WTC11 (cell line): Measurements from ENCODE around the gene LBHD1. TPM values are rescaled to one million over a fixed set of nuclear protein-coding genes. Genes with fewer than 3 reads are reported as not detected.
A peak's percentile ranks its signal among the peaks of the same experiment; 100 is the strongest.
"Not testable (repeated sequence)": the region's sequence is repeated elsewhere in the genome, so short reads cannot be mapped to it uniquely, and the experiment has no call there.

ENCODE experiments used
- ATAC-seq: fragments of 200-7000 bp; cut with Tn5 transposase; 2 replicates; pipeline ENCODE4 v1.10.0; 2021; ENCODE audit warnings: mild to moderate bottlenecking, moderate library complexity
- CTCF ChIA-PET: fragments of 300-600 bp; sonication (Branson Sonifier 250); formaldehyde crosslinking; loops from one replicate; lab custom pipeline; 2021; ENCODE audit warnings: antibody characterized with exemption; lab: Charles Lee
- POLR2A ChIA-PET: fragments of 350-600 bp; sonication (Branson Sonifier 250); formaldehyde crosslinking; loops from one replicate; lab custom pipeline; 2021; ENCODE audit warnings: antibody characterized with exemption; lab: Charles Lee
- DNase-seq: peaks from one replicate; pipeline ENCODE4 v3.0.0; 2021; ENCODE audit warnings: low spot score
- H3K27ac Mint-ChIP-seq: 2 replicates; pipeline ENCODE4 v1.8.0; 2021; ENCODE audit warnings: mixed read lengths
- H3K27me3 Mint-ChIP-seq: 2 replicates; pipeline ENCODE4 v1.8.0; 2021; ENCODE audit warnings: low read depth, mild to moderate bottlenecking, moderate library complexity, mixed read lengths
- H3K36me3 Mint-ChIP-seq: 2 replicates; pipeline ENCODE4 v1.8.0; 2021; ENCODE audit warnings: mixed read lengths
- H3K4me1 Mint-ChIP-seq: 2 replicates; pipeline ENCODE4 v1.8.0; 2022; ENCODE audit warnings: mixed read lengths
- H3K4me3 Mint-ChIP-seq: 2 replicates; pipeline ENCODE4 v1.8.0; 2021; ENCODE audit warnings: mild to moderate bottlenecking, moderate library complexity, mixed read lengths
- H3K9me3 Mint-ChIP-seq: 2 replicates; pipeline ENCODE4 v1.8.0; 2021; ENCODE audit warnings: mixed read lengths
- ARID4B ChIP-seq: sonication (generic); formaldehyde crosslinking; IDR thresholded peaks from 2 replicates; pipeline ENCODE4 v1.8.0; 2023; ENCODE audit warnings: missing genetic modification reagents, mild to moderate bottlenecking, borderline replicate concordance
- ATF6 ChIP-seq: sonication (generic); formaldehyde crosslinking; IDR thresholded peaks from 2 replicates; pipeline ENCODE4 v1.8.1; 2023; ENCODE audit warnings: mild to moderate bottlenecking, missing genetic modification reagents
- JAZF1 ChIP-seq: fragments of 250-450 bp; sonication (Bioruptor Pico); IDR thresholded peaks from 2 replicates; pipeline ENCODE4 v1.9.0; 2021; ENCODE audit warnings: moderate library complexity, mild to moderate bottlenecking, inconsistent platforms
- PREB ChIP-seq: sonication (generic); formaldehyde crosslinking; IDR thresholded peaks from 2 replicates; pipeline ENCODE4 v1.8.1; 2022; ENCODE audit warnings: mild to moderate bottlenecking, missing genetic modification reagents, moderate library complexity, borderline replicate concordance
- STAT6 ChIP-seq: sonication (generic); formaldehyde crosslinking; conservative IDR thresholded peaks from 2 replicates; pipeline ENCODE4 v1.8.1; 2023; ENCODE audit warnings: mild to moderate bottlenecking, low read depth, missing genetic modification reagents, moderate library complexity
- TCF7 ChIP-seq: sonication (generic); formaldehyde crosslinking; IDR thresholded peaks from 2 replicates; pipeline ENCODE4 v1.8.0; 2022; ENCODE audit warnings: mild to moderate bottlenecking, low read depth, missing genetic modification reagents, moderate library complexity
- ZBTB43 ChIP-seq: sonication (generic); formaldehyde crosslinking; IDR thresholded peaks from 2 replicates; pipeline ENCODE4 v1.8.1; 2023; ENCODE audit warnings: mild to moderate bottlenecking, missing genetic modification reagents
- ZNF121 ChIP-seq: sonication (generic); formaldehyde crosslinking; IDR thresholded peaks from 2 replicates; pipeline ENCODE4 v1.8.0; 2023; ENCODE audit warnings: missing genetic modification reagents
- ZNF232 ChIP-seq: sonication (generic); formaldehyde crosslinking; IDR thresholded peaks from 2 replicates; pipeline ENCODE4 v1.8.0; 2022; ENCODE audit warnings: mild to moderate bottlenecking, missing genetic modification reagents
- ZNF671 ChIP-seq: fragments of 250-450 bp; sonication (Bioruptor Pico); IDR thresholded peaks from 2 replicates; pipeline ENCODE4 v1.8.0; 2021; ENCODE audit warnings: mild to moderate bottlenecking
- total RNA-seq: library from RNA; stranded (reverse); gene quantifications from 3 replicates; pipeline ENCODE4 v1.2.3, GENCODE V29; 2021

LBHD1 gene
- total RNA-seq, 1 experiment from 2014 or later = 4.2 TPM

- H3K4me3 Mint-ChIP-seq = no peak overlapping the region
- ATAC-seq (no peak), DNase-seq (no peak)
- TF ChIP-seq ATF6 (CRISPR knock-in tag) (no peak), ZNF232 (no peak), TCF7 (CRISPR knock-in tag) (no peak), JAZF1 (CRISPR knock-in tag) (no peak), ZNF671 (CRISPR knock-in tag) (no peak)
- POLR2A ChIA-PET = interaction anchor here (0.6 to 2.5 kb wide), 4 partner anchors 8 to 43 kb away, joined by 3 to 13 read pairs (median 4); partner anchors contain the start of genes C11orf98, CSKMT and UQCC3
- H3K36me3 Mint-ChIP-seq = no peaks in the 10 kb centered on the region
- CTCF ChIA-PET = interaction anchor here (1.0 kb wide), 1 partner anchor 38 kb away, joined by 4 read pairs; no protein-coding TSS in a partner anchor
- peaks cover 8% of the 10 kb centered on the region for H3K4me1 Mint-ChIP-seq
- no peak overlapping the region for H3K27ac Mint-ChIP-seq
- H3K27me3 Mint-ChIP-seq = no peaks in the 10 kb centered on the region
- H3K9me3 Mint-ChIP-seq = no peaks in the 10 kb centered on the region
Measured at GRCh38 chr11:62656796-62657429, 15.2 kb downstream of the LBHD1 start.

- peak overlapping the region; percentile 27; the same call in 1 of the 2 replicates for H3K4me3 Mint-ChIP-seq
- POLR2A ChIA-PET = no interaction called here
Measured at GRCh38 chr11:62654297-62654696, 17.8 kb downstream of the LBHD1 start.

GRCh38 chr11:62652161-62653006 lies 19.7 kb downstream of the LBHD1 start:
- ChIA-PET CTCF (interaction anchor here (1.0 to 1.1 kb wide), 7 partner anchors 13 to 110 kb away, joined by 3 to 5 read pairs (median 3); partner anchors contain the start of genes C11orf98, CSKMT and TUT1), POLR2A (interaction anchor here (0.7 to 1.4 kb wide), 7 partner anchors 13 to 229 kb away, joined by 3 to 19 read pairs (median 6); partner anchors contain the start of genes B3GAT3, C11orf98, CSKMT and LBHD1)
- ATAC-seq (no peak), DNase-seq (no peak)
- H3K9me3 Mint-ChIP-seq = no peaks in the 10 kb centered on the region
- H3K4me3 Mint-ChIP-seq = peak overlapping the region; percentile 90
- no peaks in the 10 kb centered on the region for H3K27me3 Mint-ChIP-seq
- H3K27ac Mint-ChIP-seq = peak overlapping the region; percentile 69
- peaks cover 8% of the 10 kb centered on the region for H3K4me1 Mint-ChIP-seq
- peaks cover 19% of the 10 kb centered on the region for H3K36me3 Mint-ChIP-seq
- TF ChIP-seq STAT6 (CRISPR knock-in tag) (no peak), PREB (CRISPR knock-in tag) (0 out of 2 replicates have a peak, but pooled peaks have one; percentile 5), ZBTB43 (CRISPR knock-in tag) (no peak)

More at GRCh38 chr11:62654297-62654696, 17.8 kb downstream of the LBHD1 start:
- no peaks in the 10 kb centered on the region for H3K27me3 Mint-ChIP-seq
- H3K9me3 Mint-ChIP-seq = no peaks in the 10 kb centered on the region
- CTCF ChIA-PET = interaction anchor here (0.7 kb wide), 1 partner anchor 1005 kb away, joined by 7 read pairs; no protein-coding TSS in a partner anchor
- TF ChIP-seq ARID4B = no peak
- TF ChIP-seq ZNF121 (CRISPR knock-in tag) = 0 out of 2 replicates have a peak, but pooled peaks have one; percentile 34
- 0 out of 2 replicates have a peak overlapping the region, but pooled peaks have one; percentile 49 for H3K27ac Mint-ChIP-seq
- ATAC-seq (no peak), DNase-seq (no peak)
- peaks cover 11% of the 10 kb centered on the region for H3K36me3 Mint-ChIP-seq
- peaks cover 8% of the 10 kb centered on the region for H3K4me1 Mint-ChIP-seq

- ATAC-seq, H3K27me3 Mint-ChIP-seq, H3K4me3 Mint-ChIP-seq, H3K9me3 Mint-ChIP-seq, DNase-seq, H3K27ac Mint-ChIP-seq: not testable (repeated sequence)
- CTCF ChIA-PET = interaction anchor here (0.6 to 1.2 kb wide), 2 partner anchors 58 to 211 kb away, joined by 3 read pairs; no protein-coding TSS in a partner anchor
- Mint-ChIP-seq H3K36me3 (peaks cover 23% of the 10 kb centered on the region), H3K4me1 (peaks cover 14% of the 10 kb centered on the region)
- POLR2A ChIA-PET = interaction anchor here (6.3 kb wide), 1 partner anchor 15 kb away, joined by 42 read pairs; the partner anchor contains the start of genes C11orf98 and CSKMT
Measured at GRCh38 chr11:62650283-62650682, 21.8 kb downstream of the LBHD1 start.
